ENCODE measurements around the gene DAPK2. TPM values are rescaled to one million over a fixed set of nuclear protein-coding genes. Genes with fewer than 3 reads are reported as not detected.

The DAPK2 gene
- total and polyA plus RNA-seq, 3 experiments from 2014 or later = 2.2 to 5.5 (median 4.4) TPM

- H3K9me3 Mint-ChIP-seq = no peaks in the 10 kb centered on the region
- no peaks in the 10 kb centered on the region for H3K36me3 Mint-ChIP-seq
- H3K4me3 Mint-ChIP-seq = peak overlapping the region in 1 of 7 donors; percentile 14
- H3K4me3 ChIP-seq (ENCODE audit: low read length) = no peak overlapping the region
- H3K4me1 ChIP-seq (ENCODE audit: insufficient read depth, low read length) = peaks cover 15% of the 10 kb centered on the region
- H3K27ac Mint-ChIP-seq = peak overlapping the region in 5 of 8 donors; percentile 12 to 91 (median 46)
- H3K4me1 Mint-ChIP-seq = peaks cover 30 to 44% (median 38%) of the 10 kb centered on the region in 3 donors
- no peaks in the 10 kb centered on the region for H3K9me3 ChIP-seq (ENCODE audit: low read length)
- no peak for DNase-seq
- H3K27me3 ChIP-seq (ENCODE audit: insufficient read depth, low read length, poor library complexity, severe bottlenecking) = no peaks in the 10 kb centered on the region
- ChIA-PET POLR2A (interaction anchor here (0.6 kb wide), 1 partner anchor 44 kb away, joined by 3 read pairs; no protein-coding TSS in a partner anchor), CTCF (interaction anchor here (0.7 to 7.2 kb wide), 11 partner anchors 8 to 187 kb away, joined by 3 to 72 read pairs (median 7); partner anchors contain the start of gene DAPK2)
- no peak overlapping the region for H3K27ac ChIP-seq (ENCODE audit: low read depth, low read length)
- H3K27me3 Mint-ChIP-seq = no peaks in the 10 kb centered on the region
- H3K36me3 ChIP-seq (ENCODE audit: insufficient read depth, low read length) = no peaks in the 10 kb centered on the region
Observed at GRCh38 chr15:63943829-63944680, 102.2 kb downstream of the DAPK2 start.

GRCh38 chr15:63942486-63943365, 103.6 kb downstream of the DAPK2 start:
- Histone ChIP-seq H3K4me1 (ENCODE audit: insufficient read depth, low read length) (peaks cover 29% of the 10 kb centered on the region), H3K36me3 (ENCODE audit: insufficient read depth, low read length) (no peaks in the 10 kb centered on the region), H3K27me3 (ENCODE audit: insufficient read depth, low read length, poor library complexity, severe bottlenecking) (no peaks in the 10 kb centered on the region), H3K4me3 (ENCODE audit: low read length) (no peak overlapping the region), H3K27ac (ENCODE audit: low read depth, low read length) (no peak overlapping the region), H3K9me3 (ENCODE audit: low read length) (no peaks in the 10 kb centered on the region)
- Mint-ChIP-seq H3K36me3 (no peaks in the 10 kb centered on the region), H3K4me3 (peak overlapping the region in 1 of 7 donors; percentile 76), H3K27ac (peak overlapping the region; percentile 22 to 92 (median 80)), H3K9me3 (no peaks in the 10 kb centered on the region), H3K4me1 (peaks cover 43 to 58% (median 52%) of the 10 kb centered on the region in 3 donors), H3K27me3 (no peaks in the 10 kb centered on the region)
- DNase-seq = no peak
- POLR2A ChIA-PET = no interaction called here
- CTCF ChIA-PET = interaction anchor here (2.1 kb wide), 1 partner anchor 68 kb away, joined by 8 read pairs; no protein-coding TSS in a partner anchor

- no peaks in the 10 kb centered on the region for H3K36me3 Mint-ChIP-seq
- Histone ChIP-seq H3K36me3 (ENCODE audit: insufficient read depth, low read length) (no peaks in the 10 kb centered on the region), H3K9me3 (ENCODE audit: low read length) (no peaks in the 10 kb centered on the region), H3K27ac (ENCODE audit: low read depth, low read length) (no peak overlapping the region), H3K27me3 (ENCODE audit: insufficient read depth, low read length, poor library complexity, severe bottlenecking) (no peaks in the 10 kb centered on the region), H3K4me3 (ENCODE audit: low read length) (no peak overlapping the region), H3K4me1 (ENCODE audit: insufficient read depth, low read length) (peaks cover 35% of the 10 kb centered on the region)
- DNase-seq = no peak
- H3K27ac Mint-ChIP-seq = peak overlapping the region; percentile 22 to 97 (median 80)
- H3K4me3 Mint-ChIP-seq = no peak overlapping the region
- no peaks in the 10 kb centered on the region for H3K27me3 Mint-ChIP-seq
- POLR2A ChIA-PET = no interaction called here
- CTCF ChIA-PET = interaction anchor here (1.2 to 2.1 kb wide), 3 partner anchors 66 to 125 kb away, joined by 4 to 8 read pairs (median 4); no protein-coding TSS in a partner anchor
- H3K9me3 Mint-ChIP-seq = no peaks in the 10 kb centered on the region
- H3K4me1 Mint-ChIP-seq = peaks cover 50 to 66% (median 60%) of the 10 kb centered on the region in 3 donors
Observed at GRCh38 chr15:63941698-63942465, 104.4 kb downstream of the DAPK2 start.

GRCh38 chr15:63940966-63941620, 105.2 kb downstream of the DAPK2 start:
- Mint-ChIP-seq H3K4me1 (peaks cover 50 to 66% (median 60%) of the 10 kb centered on the region in 3 donors), H3K4me3 (peak overlapping the region in 1 of 7 donors; percentile 59), H3K36me3 (no peaks in the 10 kb centered on the region), H3K9me3 (no peaks in the 10 kb centered on the region), H3K27me3 (no peaks in the 10 kb centered on the region), H3K27ac (peak overlapping the region; percentile 22 to 97 (median 77))
- no peaks in the 10 kb centered on the region for H3K9me3 ChIP-seq (ENCODE audit: low read length)
- no peaks in the 10 kb centered on the region for H3K27me3 ChIP-seq (ENCODE audit: insufficient read depth, low read length, poor library complexity, severe bottlenecking)
- CTCF ChIA-PET = interaction anchor here (1.2 to 2.1 kb wide), 3 partner anchors 67 to 126 kb away, joined by 4 to 8 read pairs (median 4); no protein-coding TSS in a partner anchor
- no peak for DNase-seq
- no peaks in the 10 kb centered on the region for H3K36me3 ChIP-seq (ENCODE audit: insufficient read depth, low read length)
- H3K27ac ChIP-seq (ENCODE audit: low read depth, low read length) = no peak overlapping the region
- POLR2A ChIA-PET = no interaction called here
- no peak overlapping the region for H3K4me3 ChIP-seq (ENCODE audit: low read length)
- H3K4me1 ChIP-seq (ENCODE audit: insufficient read depth, low read length) = peaks cover 35% of the 10 kb centered on the region

GRCh38 chr15:63939531-63940130, 106.7 kb downstream of the DAPK2 start:
- Mint-ChIP-seq H3K4me3 (peak overlapping the region in 6 of 7 donors; percentile 65 to 90 (median 71)), H3K9me3 (no peaks in the 10 kb centered on the region), H3K36me3 (peaks cover 0 to 1% (median 0%) of the 10 kb centered on the region in 3 donors), H3K27ac (peak overlapping the region; percentile 89 to 99 (median 96)), H3K27me3 (no peaks in the 10 kb centered on the region), H3K4me1 (peaks cover 44 to 58% (median 55%) of the 10 kb centered on the region in 3 donors)
- Histone ChIP-seq H3K4me3 (ENCODE audit: low read length) (no peak overlapping the region), H3K36me3 (ENCODE audit: insufficient read depth, low read length) (no peaks in the 10 kb centered on the region), H3K9me3 (ENCODE audit: low read length) (no peaks in the 10 kb centered on the region), H3K27ac (ENCODE audit: low read depth, low read length) (peak overlapping the region; percentile 5), H3K4me1 (ENCODE audit: insufficient read depth, low read length) (peaks cover 32% of the 10 kb centered on the region), H3K27me3 (ENCODE audit: insufficient read depth, low read length, poor library complexity, severe bottlenecking) (no peaks in the 10 kb centered on the region)
- ChIA-PET CTCF (interaction anchor here (1.0 to 1.1 kb wide), 4 partner anchors 45 to 107 kb away, joined by 3 to 6 read pairs (median 4); no protein-coding TSS in a partner anchor), POLR2A (no interaction called here)
- peak in 2 of 5 donors; percentile 5 to 24 for DNase-seq

GRCh38 chr15:63938486-63939061, 107.7 kb downstream of the DAPK2 start:
- H3K9me3 ChIP-seq (ENCODE audit: low read length) = no peaks in the 10 kb centered on the region
- no peak overlapping the region for H3K4me3 ChIP-seq (ENCODE audit: low read length)
- H3K4me3 Mint-ChIP-seq = peak overlapping the region; percentile 3 to 90 (median 71)
- H3K9me3 Mint-ChIP-seq = no peaks in the 10 kb centered on the region
- H3K27me3 ChIP-seq (ENCODE audit: insufficient read depth, low read length, poor library complexity, severe bottlenecking) = no peaks in the 10 kb centered on the region
- no peaks in the 10 kb centered on the region for H3K36me3 ChIP-seq (ENCODE audit: insufficient read depth, low read length)
- H3K27ac ChIP-seq (ENCODE audit: low read depth, low read length) = no peak overlapping the region
- CTCF ChIA-PET = interaction anchor here (1.0 to 1.1 kb wide), 2 partner anchors 43 to 108 kb away, joined by 3 to 4 read pairs; no protein-coding TSS in a partner anchor
- DNase-seq = no peak
- peaks cover 0 to 1% (median 0%) of the 10 kb centered on the region in 3 donors for H3K36me3 Mint-ChIP-seq
- POLR2A ChIA-PET = interaction anchor here (0.6 kb wide), 1 partner anchor 102 kb away, joined by 5 read pairs; no protein-coding TSS in a partner anchor
- H3K27ac Mint-ChIP-seq = peak overlapping the region; percentile 89 to 99 (median 96)
- peaks cover 32% of the 10 kb centered on the region for H3K4me1 ChIP-seq (ENCODE audit: insufficient read depth, low read length)
- peaks cover 44 to 58% (median 55%) of the 10 kb centered on the region in 3 donors for H3K4me1 Mint-ChIP-seq
- no peaks in the 10 kb centered on the region for H3K27me3 Mint-ChIP-seq

Data from CD8-positive, alpha-beta memory T cell (primary cell).